NCI-H1694 (cell line): ENCODE results near the gene CCL20.
"Not testable (repeated sequence)": the region's sequence is repeated elsewhere in the genome, so short reads cannot be mapped to it uniquely, and the experiment has no call there.

Experiments
- DNase-seq: peaks from one replicate; lab custom pipeline; 2025; lab: John Stamatoyannopoulos, UW

Gene CCL20

GRCh38 chr2:227834916-227835650, 21.4 kb downstream of the CCL20 start:
- no peak for DNase-seq

GRCh38 chr2:227839339-227840129, 25.9 kb downstream of the CCL20 start:
- DNase-seq, result not testable (repeated sequence)

GRCh38 chr2:227846831-227847230, 33.2 kb downstream of the CCL20 start:
- DNase-seq, result no peak

- no peak for DNase-seq
Observed at GRCh38 chr2:227848146-227848545, 34.5 kb downstream of the CCL20 start.

- no peak for DNase-seq
Observed at GRCh38 chr2:227848586-227848985, 34.9 kb downstream of the CCL20 start.

- DNase-seq, result no peak
Observed at GRCh38 chr2:227849906-227850305, 36.3 kb downstream of the CCL20 start.

GRCh38 chr2:227853204-227853629, 39.6 kb downstream of the CCL20 start:
- DNase-seq, result no peak

- no peak for DNase-seq
Observed at GRCh38 chr2:227853765-227854271, 40.2 kb downstream of the CCL20 start.

- DNase-seq, result no peak
Observed at GRCh38 chr2:227855440-227855839, 41.8 kb downstream of the CCL20 start.

GRCh38 chr2:227856697-227857096, 43.1 kb downstream of the CCL20 start:
- DNase-seq, result no peak

- DNase-seq, result no peak
Observed at GRCh38 chr2:227860221-227860641, 46.6 kb downstream of the CCL20 start.

- no peak for DNase-seq
Observed at GRCh38 chr2:227861011-227861410, 47.4 kb downstream of the CCL20 start.

- peak; percentile 25 for DNase-seq
Observed at GRCh38 chr2:227862227-227862740, 48.6 kb downstream of the CCL20 start.

- no peak for DNase-seq
Observed at GRCh38 chr2:227862741-227863588, 49.3 kb downstream of the CCL20 start.

GRCh38 chr2:227864161-227864756, 50.6 kb downstream of the CCL20 start:
- no peak for DNase-seq

- no peak for DNase-seq
Observed at GRCh38 chr2:227865291-227865690, 51.6 kb downstream of the CCL20 start.
